ENCODE data around the gene HIPK4. TPM values are rescaled to one million over a fixed set of nuclear protein-coding genes. Genes with fewer than 3 reads are reported as not detected.

Gene HIPK4
- total and polyA plus RNA-seq, 9 of the 15 experiments (the other 6 are each of a cell fraction or from before 2014, with no cell fraction given) = 0.06 to 0.09 TPM; not detected in 7

DNA sequence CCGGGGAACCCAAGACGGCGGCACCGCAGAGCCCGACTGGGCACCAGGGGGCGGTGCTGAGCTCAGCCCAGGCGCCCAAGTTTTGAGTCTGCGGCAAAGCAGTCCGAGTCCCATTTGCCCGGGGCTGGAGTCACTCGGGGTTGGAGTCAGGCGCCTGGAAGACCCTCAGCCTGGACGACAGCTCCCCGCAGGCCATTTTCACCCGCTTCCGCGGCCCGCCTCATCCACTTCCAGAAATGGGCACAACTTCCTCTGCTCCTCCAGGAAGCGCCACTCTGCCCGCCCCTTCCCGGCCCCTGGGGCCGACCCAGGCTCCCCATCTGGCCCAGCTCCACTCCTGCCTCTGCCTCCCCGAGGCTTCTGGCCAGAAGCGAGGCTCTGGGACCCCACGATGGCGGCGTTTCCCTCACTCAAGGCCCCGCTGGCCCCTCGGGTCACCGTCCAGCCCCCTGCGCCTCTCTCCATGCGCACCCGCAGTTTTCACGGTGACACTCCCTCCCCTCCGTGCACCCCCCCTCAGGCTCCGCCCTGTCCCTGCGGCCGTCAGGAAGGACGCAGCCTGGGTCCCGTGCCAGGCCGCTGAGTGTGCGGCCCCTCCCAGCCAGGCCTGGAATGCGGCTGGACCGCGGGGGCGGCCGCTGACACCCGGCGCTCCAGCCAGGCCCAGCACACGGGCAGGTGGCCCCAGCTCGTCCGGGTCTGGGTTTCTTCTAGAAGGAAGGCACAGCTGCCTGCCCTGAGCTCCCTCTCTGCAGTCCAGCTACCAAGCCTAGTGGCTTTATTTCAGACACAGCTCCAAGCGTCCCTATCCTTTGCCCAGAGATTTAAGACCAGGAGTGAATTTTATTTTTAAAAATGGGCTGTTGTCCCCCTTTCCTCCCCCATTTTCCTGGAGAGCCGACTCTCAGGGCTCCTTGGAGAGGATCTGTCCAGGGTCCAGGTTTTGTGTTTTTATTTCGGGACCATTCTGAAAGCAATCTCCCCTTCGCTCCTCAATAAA, 31.1 kb upstream of the HIPK4 start (continued):
- TF ChIP-seq ZNF263 (CRISPR knock-in tag; IDR thresholded peaks at IDR 0.05; ENCODE audit: borderline replicate concordance) = no peak; the same call in 1 of the 2 replicates
- no peak for TF ChIP-seq KLF6 (CRISPR knock-in tag; IDR thresholded peaks at IDR 0.05; ENCODE audit: borderline replicate concordance)
- TF ChIP-seq ELF1 (tag; IDR thresholded peaks at IDR 0.05) = peak; percentile 81
- TF ChIP-seq PHB (CRISPR knock-in tag; IDR thresholded peaks at IDR 0.05) = no peak
- TF ChIP-seq, protein P1, sequence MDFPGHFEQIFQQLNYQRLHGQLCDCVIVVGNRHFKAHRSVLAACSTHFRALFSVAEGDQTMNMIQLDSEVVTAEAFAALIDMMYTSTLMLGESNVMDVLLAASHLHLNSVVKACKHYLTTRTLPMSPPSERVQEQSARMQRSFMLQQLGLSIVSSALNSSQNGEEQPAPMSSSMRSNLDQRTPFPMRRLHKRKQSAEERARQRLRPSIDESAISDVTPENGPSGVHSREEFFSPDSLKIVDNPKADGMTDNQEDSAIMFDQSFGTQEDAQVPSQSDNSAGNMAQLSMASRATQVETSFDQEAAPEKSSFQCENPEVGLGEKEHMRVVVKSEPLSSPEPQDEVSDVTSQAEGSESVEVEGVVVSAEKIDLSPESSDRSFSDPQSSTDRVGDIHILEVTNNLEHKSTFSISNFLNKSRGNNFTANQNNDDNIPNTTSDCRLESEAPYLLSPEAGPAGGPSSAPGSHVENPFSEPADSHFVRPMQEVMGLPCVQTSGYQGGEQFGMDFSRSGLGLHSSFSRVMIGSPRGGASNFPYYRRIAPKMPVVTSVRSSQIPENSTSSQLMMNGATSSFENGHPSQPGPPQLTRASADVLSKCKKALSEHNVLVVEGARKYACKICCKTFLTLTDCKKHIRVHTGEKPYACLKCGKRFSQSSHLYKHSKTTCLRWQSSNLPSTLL (IDR thresholded peaks at IDR 0.05) = no peak
- no peak for TF ChIP-seq PURB (CRISPR knock-in tag; IDR thresholded peaks at IDR 0.05; ENCODE audit: low read depth)
- TF ChIP-seq, protein P2, sequence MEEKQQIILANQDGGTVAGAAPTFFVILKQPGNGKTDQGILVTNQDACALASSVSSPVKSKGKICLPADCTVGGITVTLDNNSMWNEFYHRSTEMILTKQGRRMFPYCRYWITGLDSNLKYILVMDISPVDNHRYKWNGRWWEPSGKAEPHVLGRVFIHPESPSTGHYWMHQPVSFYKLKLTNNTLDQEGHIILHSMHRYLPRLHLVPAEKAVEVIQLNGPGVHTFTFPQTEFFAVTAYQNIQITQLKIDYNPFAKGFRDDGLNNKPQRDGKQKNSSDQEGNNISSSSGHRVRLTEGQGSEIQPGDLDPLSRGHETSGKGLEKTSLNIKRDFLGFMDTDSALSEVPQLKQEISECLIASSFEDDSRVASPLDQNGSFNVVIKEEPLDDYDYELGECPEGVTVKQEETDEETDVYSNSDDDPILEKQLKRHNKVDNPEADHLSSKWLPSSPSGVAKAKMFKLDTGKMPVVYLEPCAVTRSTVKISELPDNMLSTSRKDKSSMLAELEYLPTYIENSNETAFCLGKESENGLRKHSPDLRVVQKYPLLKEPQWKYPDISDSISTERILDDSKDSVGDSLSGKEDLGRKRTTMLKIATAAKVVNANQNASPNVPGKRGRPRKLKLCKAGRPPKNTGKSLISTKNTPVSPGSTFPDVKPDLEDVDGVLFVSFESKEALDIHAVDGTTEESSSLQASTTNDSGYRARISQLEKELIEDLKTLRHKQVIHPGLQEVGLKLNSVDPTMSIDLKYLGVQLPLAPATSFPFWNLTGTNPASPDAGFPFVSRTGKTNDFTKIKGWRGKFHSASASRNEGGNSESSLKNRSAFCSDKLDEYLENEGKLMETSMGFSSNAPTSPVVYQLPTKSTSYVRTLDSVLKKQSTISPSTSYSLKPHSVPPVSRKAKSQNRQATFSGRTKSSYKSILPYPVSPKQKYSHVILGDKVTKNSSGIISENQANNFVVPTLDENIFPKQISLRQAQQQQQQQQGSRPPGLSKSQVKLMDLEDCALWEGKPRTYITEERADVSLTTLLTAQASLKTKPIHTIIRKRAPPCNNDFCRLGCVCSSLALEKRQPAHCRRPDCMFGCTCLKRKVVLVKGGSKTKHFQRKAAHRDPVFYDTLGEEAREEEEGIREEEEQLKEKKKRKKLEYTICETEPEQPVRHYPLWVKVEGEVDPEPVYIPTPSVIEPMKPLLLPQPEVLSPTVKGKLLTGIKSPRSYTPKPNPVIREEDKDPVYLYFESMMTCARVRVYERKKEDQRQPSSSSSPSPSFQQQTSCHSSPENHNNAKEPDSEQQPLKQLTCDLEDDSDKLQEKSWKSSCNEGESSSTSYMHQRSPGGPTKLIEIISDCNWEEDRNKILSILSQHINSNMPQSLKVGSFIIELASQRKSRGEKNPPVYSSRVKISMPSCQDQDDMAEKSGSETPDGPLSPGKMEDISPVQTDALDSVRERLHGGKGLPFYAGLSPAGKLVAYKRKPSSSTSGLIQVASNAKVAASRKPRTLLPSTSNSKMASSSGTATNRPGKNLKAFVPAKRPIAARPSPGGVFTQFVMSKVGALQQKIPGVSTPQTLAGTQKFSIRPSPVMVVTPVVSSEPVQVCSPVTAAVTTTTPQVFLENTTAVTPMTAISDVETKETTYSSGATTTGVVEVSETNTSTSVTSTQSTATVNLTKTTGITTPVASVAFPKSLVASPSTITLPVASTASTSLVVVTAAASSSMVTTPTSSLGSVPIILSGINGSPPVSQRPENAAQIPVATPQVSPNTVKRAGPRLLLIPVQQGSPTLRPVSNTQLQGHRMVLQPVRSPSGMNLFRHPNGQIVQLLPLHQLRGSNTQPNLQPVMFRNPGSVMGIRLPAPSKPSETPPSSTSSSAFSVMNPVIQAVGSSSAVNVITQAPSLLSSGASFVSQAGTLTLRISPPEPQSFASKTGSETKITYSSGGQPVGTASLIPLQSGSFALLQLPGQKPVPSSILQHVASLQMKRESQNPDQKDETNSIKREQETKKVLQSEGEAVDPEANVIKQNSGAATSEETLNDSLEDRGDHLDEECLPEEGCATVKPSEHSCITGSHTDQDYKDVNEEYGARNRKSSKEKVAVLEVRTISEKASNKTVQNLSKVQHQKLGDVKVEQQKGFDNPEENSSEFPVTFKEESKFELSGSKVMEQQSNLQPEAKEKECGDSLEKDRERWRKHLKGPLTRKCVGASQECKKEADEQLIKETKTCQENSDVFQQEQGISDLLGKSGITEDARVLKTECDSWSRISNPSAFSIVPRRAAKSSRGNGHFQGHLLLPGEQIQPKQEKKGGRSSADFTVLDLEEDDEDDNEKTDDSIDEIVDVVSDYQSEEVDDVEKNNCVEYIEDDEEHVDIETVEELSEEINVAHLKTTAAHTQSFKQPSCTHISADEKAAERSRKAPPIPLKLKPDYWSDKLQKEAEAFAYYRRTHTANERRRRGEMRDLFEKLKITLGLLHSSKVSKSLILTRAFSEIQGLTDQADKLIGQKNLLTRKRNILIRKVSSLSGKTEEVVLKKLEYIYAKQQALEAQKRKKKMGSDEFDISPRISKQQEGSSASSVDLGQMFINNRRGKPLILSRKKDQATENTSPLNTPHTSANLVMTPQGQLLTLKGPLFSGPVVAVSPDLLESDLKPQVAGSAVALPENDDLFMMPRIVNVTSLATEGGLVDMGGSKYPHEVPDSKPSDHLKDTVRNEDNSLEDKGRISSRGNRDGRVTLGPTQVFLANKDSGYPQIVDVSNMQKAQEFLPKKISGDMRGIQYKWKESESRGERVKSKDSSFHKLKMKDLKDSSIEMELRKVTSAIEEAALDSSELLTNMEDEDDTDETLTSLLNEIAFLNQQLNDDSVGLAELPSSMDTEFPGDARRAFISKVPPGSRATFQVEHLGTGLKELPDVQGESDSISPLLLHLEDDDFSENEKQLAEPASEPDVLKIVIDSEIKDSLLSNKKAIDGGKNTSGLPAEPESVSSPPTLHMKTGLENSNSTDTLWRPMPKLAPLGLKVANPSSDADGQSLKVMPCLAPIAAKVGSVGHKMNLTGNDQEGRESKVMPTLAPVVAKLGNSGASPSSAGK (IDR thresholded peaks at IDR 0.05) = peak; percentile 26; the same call in 1 of the 2 replicates
- TF ChIP-seq, protein P3, sequence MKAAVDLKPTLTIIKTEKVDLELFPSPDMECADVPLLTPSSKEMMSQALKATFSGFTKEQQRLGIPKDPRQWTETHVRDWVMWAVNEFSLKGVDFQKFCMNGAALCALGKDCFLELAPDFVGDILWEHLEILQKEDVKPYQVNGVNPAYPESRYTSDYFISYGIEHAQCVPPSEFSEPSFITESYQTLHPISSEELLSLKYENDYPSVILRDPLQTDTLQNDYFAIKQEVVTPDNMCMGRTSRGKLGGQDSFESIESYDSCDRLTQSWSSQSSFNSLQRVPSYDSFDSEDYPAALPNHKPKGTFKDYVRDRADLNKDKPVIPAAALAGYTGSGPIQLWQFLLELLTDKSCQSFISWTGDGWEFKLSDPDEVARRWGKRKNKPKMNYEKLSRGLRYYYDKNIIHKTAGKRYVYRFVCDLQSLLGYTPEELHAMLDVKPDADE (conservative IDR thresholded peaks at IDR 0.05; ENCODE audit: control insufficient read depth, low read depth, low read length) = peak; percentile 10; the same call in 1 of the 2 replicates
- no peak for TF ChIP-seq HSF4 (CRISPR knock-in tag; IDR thresholded peaks at IDR 0.05; ENCODE audit: borderline replicate concordance)
- TF ChIP-seq NCOA6 (IDR thresholded peaks at IDR 0.05) = peak; percentile 59
- no peak for TF ChIP-seq CCAR2 (IDR thresholded peaks at IDR 0.05; ENCODE audit: low read depth, low read length)

Measured in K562 (cell line).